Mesendoderm (in vitro differentiated cells): ENCODE measurements around the gene PLD5.
"Not testable (repeated sequence)": the region's sequence is repeated elsewhere in the genome, so short reads cannot be mapped to it uniquely, and the experiment has no call there.

Experiments used
- DNase-seq: peaks from one replicate; pipeline ENCODE4 v3.0.0; 2013
- H2AK5ac ChIP-seq: 2 replicates; pipeline ENCODE4 v1.6.1; 2013; ENCODE audit warnings: low read length, inconsistent platforms
- H2BK120ac ChIP-seq: 2 replicates; pipeline ENCODE4 v1.6.1; 2013; ENCODE audit warnings: low read depth, mild to moderate bottlenecking, low read length, moderate library complexity, mixed read lengths
- H2BK15ac ChIP-seq: replicated peaks from 2 replicates; pipeline ENCODE4 v1.6.1; 2013; ENCODE audit warnings: low read depth, mild to moderate bottlenecking, moderate library complexity
- H2BK5ac ChIP-seq: 2 replicates; pipeline ENCODE4 v1.6.1; 2013; ENCODE audit warnings: low read length, inconsistent platforms
- H3K18ac ChIP-seq: 2 replicates; pipeline ENCODE4 v1.6.1; 2013; ENCODE audit warnings: mild to moderate bottlenecking, low read length, mixed read lengths
- H3K23ac ChIP-seq: one replicate; pipeline ENCODE4 v1.6.1; 2013; ENCODE audit warnings: low read length
- H3K27ac ChIP-seq: 2 replicates; pipeline ENCODE4 v1.5.1; 2013; ENCODE audit warnings: low read depth, mild to moderate bottlenecking, inconsistent platforms, low read length, moderate library complexity
- H3K27me3 ChIP-seq: 2 replicates; pipeline ENCODE4 v1.6.1; 2013; ENCODE audit warnings: low read length, control low read depth, mild to moderate bottlenecking, inconsistent platforms; ENCODE audit not compliant: insufficient read depth, poor library complexity
- H3K36me3 ChIP-seq: 2 replicates; pipeline ENCODE4 v1.6.1; 2013; ENCODE audit warnings: low read length, inconsistent platforms; ENCODE audit not compliant: control insufficient read depth, insufficient read depth
- H3K4ac ChIP-seq: one replicate; pipeline ENCODE4 v1.6.1; 2013; ENCODE audit warnings: low read depth, mild to moderate bottlenecking, low read length, moderate library complexity
- H3K4me1 ChIP-seq: 2 replicates; pipeline ENCODE4 v1.6.1; 2013; ENCODE audit warnings: low read depth, low read length, inconsistent platforms; ENCODE audit not compliant: control insufficient read depth
- H3K4me2 ChIP-seq: 2 replicates; pipeline ENCODE4 v1.6.1; 2013; ENCODE audit warnings: low read length
- H3K4me3 ChIP-seq: 2 replicates; pipeline ENCODE4 v1.5.1; 2013; ENCODE audit warnings: mild to moderate bottlenecking, low read length
- H3K56ac ChIP-seq: one replicate; pipeline ENCODE4 v1.6.1; 2013; ENCODE audit warnings: low read length
- H3K79me1 ChIP-seq: 2 replicates; pipeline ENCODE4 v1.6.1; 2013; ENCODE audit warnings: low read length, inconsistent platforms
- H3K79me2 ChIP-seq: 2 replicates; pipeline ENCODE4 v1.6.1; 2013; ENCODE audit warnings: mild to moderate bottlenecking, low read length; ENCODE audit not compliant: control insufficient read depth, insufficient read depth
- H3K9ac ChIP-seq: 2 replicates; pipeline ENCODE4 v1.6.1; 2013; ENCODE audit warnings: low read length, inconsistent platforms
- H4K5ac ChIP-seq: one replicate; pipeline ENCODE4 v1.6.1; 2013; ENCODE audit warnings: low read length
- H4K8ac ChIP-seq: one replicate; pipeline ENCODE4 v1.6.1; 2013; ENCODE audit warnings: low read depth, mild to moderate bottlenecking, control low read depth, low read length, moderate library complexity
- WGBS: extraction: QIAGEN DNeasy Blood & Tissue Kit; methylation state at CpG from one replicate; pipeline ENCODE4 v1.1.7; 2013; ENCODE audit warnings: low lambda C conversion rate, missing lambda C conversion rate; ENCODE audit not compliant: insufficient coverage; ENCODE audit errors: extremely low coverage; 5-methylcytosine and 5-hydroxymethylcytosine counted together

Gene PLD5

GRCh38 chr1:242100921-242101320, 423.6 kb downstream of the PLD5 start:
- Histone ChIP-seq H4K8ac (no peak overlapping the region), H3K23ac (no peak overlapping the region), H3K79me2 (no peaks in the 10 kb centered on the region), H3K4me2 (no peak overlapping the region), H3K9ac (no peak overlapping the region), H2BK120ac (no peak overlapping the region), H2AK5ac (no peak overlapping the region), H2BK5ac (no peak overlapping the region), H3K4me3 (no peak overlapping the region), H2BK15ac (no peak overlapping the region), H3K27me3 (no peaks in the 10 kb centered on the region), H3K27ac (no peak overlapping the region), H3K4me1 (no peaks in the 10 kb centered on the region), H3K36me3 (no peaks in the 10 kb centered on the region), H3K4ac (no peak overlapping the region), H3K18ac (no peak overlapping the region), H3K56ac (no peak overlapping the region), H4K5ac (no peak overlapping the region), H3K79me1 (no peaks in the 10 kb centered on the region)
- DNase-seq, result no peak
- no CpG with 5 or more reads among the region's 4 CpGs for WGBS

GRCh38 chr1:242097283-242097682, 427.2 kb downstream of the PLD5 start:
- not testable (repeated sequence) for H3K23ac ChIP-seq, H3K56ac ChIP-seq, H3K79me2 ChIP-seq, H2AK5ac ChIP-seq, H3K36me3 ChIP-seq, DNase-seq, H2BK5ac ChIP-seq, H4K5ac ChIP-seq, H3K79me1 ChIP-seq, H3K18ac ChIP-seq, H3K27ac ChIP-seq, H4K8ac ChIP-seq, H2BK15ac ChIP-seq, H3K27me3 ChIP-seq, H3K4ac ChIP-seq, H2BK120ac ChIP-seq, H3K4me2 ChIP-seq, H3K4me1 ChIP-seq, H3K4me3 ChIP-seq, H3K9ac ChIP-seq
- WGBS, result no CpG with 5 or more reads among the region's 3 CpGs

DNA sequence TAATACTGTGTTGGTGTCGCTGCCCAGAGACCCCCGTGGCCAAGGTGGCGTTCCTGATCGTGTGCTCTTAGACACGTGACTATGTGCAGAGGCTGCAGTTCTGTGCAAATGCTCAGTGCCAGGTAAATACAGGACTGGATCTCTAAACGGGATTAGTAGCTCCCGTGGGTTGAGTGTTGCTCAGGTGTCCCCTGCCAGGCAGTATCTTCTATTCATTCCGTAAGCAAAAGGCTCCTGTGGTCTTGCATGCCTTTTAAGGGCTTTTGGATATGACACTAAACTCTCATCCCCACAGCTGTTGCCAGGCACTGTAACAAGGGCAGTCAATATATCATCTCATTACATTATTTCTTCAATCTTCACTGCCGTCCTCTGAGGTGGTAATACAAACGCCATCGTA, 431.4 kb downstream of the PLD5 start:
- no CpG with 5 or more reads among the region's 11 CpGs for WGBS
- H3K27ac ChIP-seq, result no peak overlapping the region

GRCh38 chr1:242089911-242090310, 434.6 kb downstream of the PLD5 start:
- Histone ChIP-seq H3K9ac (no peak overlapping the region), H3K4me1 (no peaks in the 10 kb centered on the region), H3K27ac (no peak overlapping the region), H3K23ac (no peak overlapping the region), H3K4me3 (no peak overlapping the region), H2BK15ac (no peak overlapping the region), H4K8ac (no peak overlapping the region), H2AK5ac (no peak overlapping the region), H2BK120ac (no peak overlapping the region), H2BK5ac (no peak overlapping the region), H3K4ac (no peak overlapping the region), H3K36me3 (no peaks in the 10 kb centered on the region), H3K79me2 (no peaks in the 10 kb centered on the region), H3K79me1 (no peaks in the 10 kb centered on the region), H3K18ac (no peak overlapping the region), H3K27me3 (no peaks in the 10 kb centered on the region), H4K5ac (no peak overlapping the region), H3K4me2 (no peak overlapping the region), H3K56ac (no peak overlapping the region)
- no peak for DNase-seq
- WGBS, result no CpG with 5 or more reads among the region's 5 CpGs

More for the DNA sequence above, 431.4 kb downstream of the PLD5 start:
- Histone ChIP-seq H3K4me3 (no peak overlapping the region), H3K23ac (no peak overlapping the region), H3K4me2 (no peak overlapping the region), H2BK120ac (no peak overlapping the region), H4K5ac (no peak overlapping the region), H3K79me1 (no peaks in the 10 kb centered on the region), H3K27me3 (no peaks in the 10 kb centered on the region), H3K36me3 (no peaks in the 10 kb centered on the region), H2BK5ac (no peak overlapping the region), H3K79me2 (no peaks in the 10 kb centered on the region), H3K18ac (no peak overlapping the region), H3K4ac (no peak overlapping the region), H2AK5ac (no peak overlapping the region), H3K4me1 (no peaks in the 10 kb centered on the region), H3K56ac (no peak overlapping the region), H4K8ac (no peak overlapping the region), H3K9ac (no peak overlapping the region), H2BK15ac (no peak overlapping the region)
- DNase-seq, result no peak

DNA sequence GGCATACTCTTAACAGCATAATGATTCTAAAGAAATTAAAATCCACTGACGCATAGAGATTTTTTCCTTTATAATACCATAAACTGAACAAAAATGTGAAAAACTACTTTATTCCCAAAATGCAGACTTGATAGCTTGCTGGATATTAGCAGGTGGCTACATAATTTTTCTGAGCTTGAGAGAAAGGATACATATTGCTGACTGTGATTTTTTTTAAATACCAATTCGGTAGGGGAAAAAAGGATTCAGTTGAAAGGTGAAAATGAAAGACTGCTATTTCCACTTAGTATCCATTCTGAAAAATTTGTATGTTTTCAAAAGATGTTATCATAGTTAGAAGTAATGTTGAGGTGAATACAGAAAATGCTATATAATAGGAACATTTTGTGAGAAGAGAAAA, 435.6 kb downstream of the PLD5 start:
- Histone ChIP-seq H3K4me1 (no peaks in the 10 kb centered on the region), H4K8ac (no peak overlapping the region), H2BK5ac (no peak overlapping the region), H3K79me2 (no peaks in the 10 kb centered on the region), H3K4me3 (no peak overlapping the region), H3K4me2 (no peak overlapping the region), H2AK5ac (no peak overlapping the region), H3K79me1 (no peaks in the 10 kb centered on the region), H3K23ac (no peak overlapping the region), H2BK120ac (no peak overlapping the region), H3K4ac (no peak overlapping the region), H3K56ac (no peak overlapping the region), H3K9ac (no peak overlapping the region), H3K27ac (no peak overlapping the region), H3K27me3 (no peaks in the 10 kb centered on the region), H4K5ac (no peak overlapping the region), H3K36me3 (no peaks in the 10 kb centered on the region), H2BK15ac (no peak overlapping the region), H3K18ac (no peak overlapping the region)
- WGBS, result no CpG with 5 or more reads among the region's 2 CpGs
- no peak for DNase-seq

DNA sequence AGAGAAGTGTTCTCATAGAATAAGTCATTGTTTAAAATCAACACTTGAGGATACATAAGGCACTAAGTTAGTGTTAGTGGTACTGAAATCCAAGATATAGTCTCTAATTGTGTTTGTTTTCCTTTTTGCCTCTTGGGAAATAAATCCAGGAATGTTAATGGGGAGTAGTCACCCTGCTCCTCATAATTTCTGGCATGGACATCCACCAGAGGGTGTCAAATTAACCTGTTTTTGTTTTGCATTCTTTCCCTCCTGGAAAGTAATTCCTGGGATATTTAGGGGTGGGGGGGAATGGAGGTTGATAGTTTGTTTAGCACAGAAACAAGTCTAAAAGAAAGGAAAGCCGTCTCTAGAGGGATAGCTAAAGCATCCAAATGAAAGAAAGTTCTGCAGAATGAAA, 437.8 kb downstream of the PLD5 start:
- no peak overlapping the region for H2BK15ac ChIP-seq
- no peaks in the 10 kb centered on the region for H3K27me3 ChIP-seq
- no peak overlapping the region for H3K18ac ChIP-seq
- no CpG with 5 or more reads among the region's 1 CpG for WGBS
- no peak overlapping the region for H3K23ac ChIP-seq
- H3K9ac ChIP-seq, result no peak overlapping the region
- H2AK5ac ChIP-seq, result no peak overlapping the region
- no peak overlapping the region for H3K4me2 ChIP-seq
- no peak overlapping the region for H4K8ac ChIP-seq
- H3K4me1 ChIP-seq, result no peaks in the 10 kb centered on the region
- no peak overlapping the region for H2BK5ac ChIP-seq
- no peak overlapping the region for H4K5ac ChIP-seq
- H3K4ac ChIP-seq, result no peak overlapping the region
- no peak overlapping the region for H2BK120ac ChIP-seq
- no peaks in the 10 kb centered on the region for H3K36me3 ChIP-seq
- no peak overlapping the region for H3K56ac ChIP-seq
- no peak overlapping the region for H3K4me3 ChIP-seq
- peak; percentile 17 for DNase-seq
- no peaks in the 10 kb centered on the region for H3K79me1 ChIP-seq
- H3K27ac ChIP-seq, result no peak overlapping the region
- H3K79me2 ChIP-seq, result no peaks in the 10 kb centered on the region
